GM12878 (cell line): ENCODE results near the gene RPLP1. TPM values are rescaled to one million over a fixed set of nuclear protein-coding genes. Genes with fewer than 3 reads are reported as not detected.

ENCODE experiments used
- ATAC-seq: fragments of 200-7000 bp; cut with Tn5 transposase; 3 replicates; pipeline ENCODE4 v1.9.1; 2020; ENCODE audit warnings: mild to moderate bottlenecking, moderate library complexity
- BruUV-seq: library from RNA; stranded (reverse); fragments of 400-500 nt; replicated peaks from 2 replicates; lab custom pipeline; 2021; lab: Mats Ljungman, UMichigan
- CTCF ChIA-PET: fragments of 300-600 bp; sonication (Branson Sonifier 250); formaldehyde crosslinking; extraction: SDS; loops from one replicate; lab custom pipeline; 2021; ENCODE audit warnings: inconsistent platforms; lab: Yijun Ruan, JAX
- POLR2A ChIA-PET: fragments of 350-600 bp; formaldehyde crosslinking; extraction: SDS; loops from one replicate; lab custom pipeline; 2021; ENCODE audit warnings: inconsistent platforms; lab: Charles Lee
- RAD21 ChIA-PET: fragments of 300-600 bp; sonication (Branson Sonifier 250); formaldehyde crosslinking; loops from one replicate; lab custom pipeline; 2023; ENCODE audit warnings: antibody characterized with exemption; ENCODE audit not compliant: unreplicated experiment; lab: Charles Lee
- SMC1A ChIA-PET: fragments of 300-600 bp; sonication (Branson Sonifier 250); formaldehyde crosslinking; loops from one replicate; lab custom pipeline; 2023; ENCODE audit not compliant: unreplicated experiment, uncharacterized antibody; lab: Charles Lee
- DNase-seq: peaks from one replicate; pipeline ENCODE4 v3.0.0-alpha.2; 2011; ENCODE audit warnings: low read depth, low spot score
- FAIRE-seq: peaks from 3 replicates; lab custom pipeline; 2011; peaks lifted over from hg19 to GRCh38; lab: Jason Lieb, UNC
- H2AFZ ChIP-seq: 2 replicates; pipeline ENCODE4 v1.6.0; 2011; ENCODE audit warnings: low read depth, low read length, control low read depth; ENCODE audit not compliant: control insufficient read depth
- H3K27ac ChIP-seq: 2 replicates; pipeline ENCODE4 v1.5.1; 2011; ENCODE audit warnings: control low read depth; ENCODE audit not compliant: control insufficient read depth, insufficient read depth
- H3K27me3 ChIP-seq, 2 experiments: replicated peaks in 1 of 2; 2 replicates each; pipeline versions ENCODE4 v1.6.0 to v1.6.1; 2011; ENCODE audit warnings: low read length in 1 of 2; ENCODE audit not compliant: control insufficient read depth in 2 of 2, insufficient read depth in 2 of 2
- H3K36me3 ChIP-seq, 2 experiments: 2 replicates each; pipeline ENCODE4 v1.5.1; 2011; ENCODE audit warnings: low read length in 1 of 2; ENCODE audit not compliant: control insufficient read depth in 2 of 2, insufficient read depth in 2 of 2
- H3K4me1 ChIP-seq: 2 replicates; pipeline ENCODE4 v1.6.1; 2011; ENCODE audit warnings: mild to moderate bottlenecking, low read length, moderate library complexity, mixed read lengths; ENCODE audit not compliant: control insufficient read depth, insufficient read depth
- H3K4me2 ChIP-seq: 2 replicates; pipeline ENCODE4 v1.6.0; 2011; ENCODE audit warnings: control low read depth; ENCODE audit not compliant: control insufficient read depth, insufficient read depth
- H3K4me3 ChIP-seq: fragments of 200-600 bp; sonication (generic); 2 replicates; pipeline ENCODE4 v1.5.1; 2016
- H3K79me2 ChIP-seq: 2 replicates; pipeline ENCODE4 v1.6.0; 2011; ENCODE audit warnings: low read length; ENCODE audit not compliant: control insufficient read depth, insufficient read depth
- H3K9ac ChIP-seq: 2 replicates; pipeline ENCODE4 v1.8.0; 2011; ENCODE audit warnings: low read length, control low read depth, mixed read lengths; ENCODE audit not compliant: control insufficient read depth, insufficient read depth
- H3K9me3 ChIP-seq: replicated peaks from 3 replicates; pipeline ENCODE4 v1.5.1; 2011; ENCODE audit warnings: mild to moderate bottlenecking, low read length; ENCODE audit not compliant: control insufficient read depth, insufficient read depth
- H4K20me1 ChIP-seq: 2 replicates; pipeline ENCODE4 v1.6.0; 2011; ENCODE audit not compliant: control insufficient read depth, insufficient read depth
- ATF3 ChIP-seq: IDR thresholded peaks from 2 replicates; pipeline ENCODE4 v1.6.1; 2011; ENCODE audit warnings: low read depth, mild to moderate bottlenecking, low read length, moderate library complexity, borderline replicate concordance; ENCODE audit errors: extremely low read depth
- IRF4 ChIP-seq: IDR thresholded peaks from 2 replicates; pipeline ENCODE4 v1.6.1; 2011; ENCODE audit warnings: low read depth, low read length
- JUNB ChIP-seq: IDR thresholded peaks from 2 replicates; pipeline ENCODE4 v1.6.1; 2016; ENCODE audit warnings: antibody characterized with exemption, mild to moderate bottlenecking
- KAT2A ChIP-seq: conservative IDR thresholded peaks from 2 replicates; pipeline ENCODE4 v1.6.1; 2011; ENCODE audit warnings: low read depth, low read length; ENCODE audit not compliant: control insufficient read depth
- MAX ChIP-seq: IDR thresholded peaks from 2 replicates; pipeline ENCODE4 v1.6.1; 2012; ENCODE audit warnings: low read depth, low read length, improper control_type of control experiment
- MTA3 ChIP-seq: IDR thresholded peaks from 2 replicates; pipeline ENCODE4 v1.6.1; 2012; ENCODE audit warnings: low read length, inconsistent platforms, borderline replicate concordance
- NR2C2 ChIP-seq: IDR thresholded peaks from 2 replicates; pipeline ENCODE4 v1.6.1; 2011; ENCODE audit warnings: borderline replicate concordance, low read depth; ENCODE audit not compliant: control insufficient read depth, insufficient read length
- PAX5 ChIP-seq: IDR thresholded peaks from 2 replicates; pipeline ENCODE4 v1.6.1; 2011; ENCODE audit warnings: low read depth, low read length, borderline replicate concordance
- RELA ChIP-seq: fragments of 450-650 bp; IDR thresholded peaks from 2 replicates; pipeline ENCODE4 v1.8.0; 2014; ENCODE audit warnings: borderline replicate concordance; ENCODE audit not compliant: partially characterized antibody
- REST ChIP-seq: IDR thresholded peaks from 2 replicates; pipeline ENCODE4 v1.6.1; 2012; ENCODE audit warnings: mild to moderate bottlenecking, low read depth, low read length
- SIX5 ChIP-seq: IDR thresholded peaks from 2 replicates; pipeline ENCODE4 v1.6.1; 2011; ENCODE audit warnings: mild to moderate bottlenecking, low read depth, low read length, moderate library complexity; ENCODE audit not compliant: severe bottlenecking
- SMAD1 ChIP-seq: fragments of 450-650 bp; IDR thresholded peaks from 2 replicates; pipeline ENCODE4 v1.6.1; 2018; ENCODE audit warnings: mild to moderate bottlenecking, low read depth; ENCODE audit not compliant: partially characterized antibody
- WGBS: methylation state at CpG from one replicate; pipeline ENCODE4 v1.1.6; 2016; ENCODE audit warnings: low lambda C conversion rate; ENCODE audit not compliant: insufficient replicate concordance, insufficient coverage; ENCODE audit errors: missing lambda C conversion rate; 5-methylcytosine and 5-hydroxymethylcytosine counted together
- in situ Hi-C: fragments of 300-500 bp; cut with MboI; formaldehyde crosslinking; loops from 9 replicates; pipeline ENCODE4 v1.14.3; 2018; ENCODE audit warnings: mixed read lengths
- intact Hi-C: fragments of 100-400 bp; cut with micrococcal nuclease; formaldehyde crosslinking; loops from one replicate; pipeline ENCODE4 v1.14.2; 2022; ENCODE audit not compliant: unreplicated experiment
- polyA plus RNA-seq, 11 experiments: library from polyadenylated mRNA; depleted of rRNA in 4 of 11; unstranded in 6 of 11; stranded (reverse) in 5 of 11; fragments of >200 nt; fragmentation: Nextera tagmentation in 4 of 11; fragmentation: Illumina TruSeq in 1 of 11; extraction: Ambion mirVana in 4 of 11; extraction: Trizol in 1 of 11; gene quantifications; 1 replicate in 1 of 11; 2 replicates in 10 of 11; pipeline versions ENCODE4 v1.2.1 to v1.2.3, GENCODE V29; 2011 to 2016; ENCODE audit warnings: inconsistent platforms in 2 of 11, missing spikeins in 2 of 11, low read depth in 1 of 11
- total RNA-seq, 4 experiments: library from RNA; depleted of rRNA in 3 of 4; stranded (reverse); fragments of >200 nt in 3 of 4; fragmentation: Illumina TruSeq in 1 of 4; extraction: Trizol in 1 of 4; gene quantifications; 2 replicates each; pipeline versions ENCODE4 v1.2.1 to v1.2.3, GENCODE V29; 2013 to 2021

Gene RPLP1
- total and polyA plus RNA-seq, 10 of the 15 experiments (the other 5 are each of a cell fraction or from before 2014, with no cell fraction given): 217 to 3,098 (median 1,664) TPM

- intact Hi-C loops (no loop called here), in situ Hi-C loops (no loop called here)
- WGBS: 56% methylated on average over 14 of the region's 14 CpGs
- Histone ChIP-seq H3K36me3 (no peaks in the 10 kb centered on the region), H3K4me2 (no peak overlapping the region), H4K20me1 (no peaks in the 10 kb centered on the region; the same call in 1 of the 2 replicates), H3K4me1 (no peaks in the 10 kb centered on the region), H3K79me2 (no peaks in the 10 kb centered on the region), H3K4me3 (no peak overlapping the region), H3K9ac (no peak overlapping the region), H3K27ac (no peak overlapping the region), H2AFZ (no peak overlapping the region), H3K27me3 (0 out of 4 replicates have a peak, but pooled peaks cover 0 to 3% of the 10 kb centered on the region in 2 experiments), H3K9me3 (no peaks in the 10 kb centered on the region)
- FAIRE-seq: no peak
- BruUV-seq: no TSS peak
- SMC1A ChIA-PET: no interaction called here
- POLR2A ChIA-PET: no interaction called here
- RAD21 ChIA-PET: no interaction called here
- CTCF ChIA-PET: no interaction called here
- ATAC-seq: no peak
- no peak for TF ChIP-seq NR2C2
- no peak for DNase-seq
Observed at GRCh38 chr15:69499521-69500211, 47.0 kb downstream of the RPLP1 start.

GRCh38 chr15:69500339-69500738 lies 47.7 kb downstream of the RPLP1 start:
- ChIA-PET CTCF (no interaction called here), RAD21 (no interaction called here), POLR2A (no interaction called here), SMC1A (no interaction called here)
- Histone ChIP-seq H3K27me3 (0 out of 4 replicates have a peak, but pooled peaks cover 0 to 3% of the 10 kb centered on the region in 2 experiments), H3K4me2 (no peak overlapping the region), H4K20me1 (no peaks in the 10 kb centered on the region; the same call in 1 of the 2 replicates), H3K4me1 (no peaks in the 10 kb centered on the region), H3K9me3 (no peaks in the 10 kb centered on the region), H3K79me2 (no peaks in the 10 kb centered on the region), H2AFZ (no peak overlapping the region), H3K27ac (no peak overlapping the region), H3K9ac (no peak overlapping the region), H3K4me3 (no peak overlapping the region), H3K36me3 (no peaks in the 10 kb centered on the region)
- intact Hi-C loops (no loop called here), in situ Hi-C loops (no loop called here)
- ATAC-seq: no peak
- DNase-seq: no peak
- 80% methylated on average over 1 of the region's 1 CpG for WGBS
- no peak for TF ChIP-seq PAX5
- TF ChIP-seq MAX: no peak
- no peak for TF ChIP-seq SMAD1
- no peak for TF ChIP-seq MTA3
- no peak for TF ChIP-seq RELA
- no peak for TF ChIP-seq REST
- no peak for TF ChIP-seq JUNB
- no peak for TF ChIP-seq ATF3
- no peak for TF ChIP-seq KAT2A
- no peak for TF ChIP-seq SIX5
- TF ChIP-seq IRF4: no peak
- no peak for FAIRE-seq
- BruUV-seq: no TSS peak
